HTR-8/SVneo (cell line): ENCODE measurements around the gene DHRS3.
A peak's percentile ranks its signal among the peaks of the same experiment; 100 is the strongest.

Experiments
- DNase-seq: peaks from one replicate; pipeline ENCODE4 v3.0.0; 2011; ENCODE audit warnings: low spot score, mixed read lengths; ENCODE audit not compliant: insufficient read length
- FAIRE-seq: peaks from 2 replicates; lab custom pipeline; 2011; peaks lifted over from hg19 to GRCh38; lab: Jason Lieb, UNC

DHRS3 gene

GRCh38 chr1:12562955-12563576 is 54.9 kb downstream of the DHRS3 start:
- no peak for FAIRE-seq

GRCh38 chr1:12561121-12561520 is 56.9 kb downstream of the DHRS3 start:
- DNase-seq, result no peak
- FAIRE-seq, result no peak

More at GRCh38 chr1:12562955-12563576, 54.9 kb downstream of the DHRS3 start:
- no peak for DNase-seq

DNA sequence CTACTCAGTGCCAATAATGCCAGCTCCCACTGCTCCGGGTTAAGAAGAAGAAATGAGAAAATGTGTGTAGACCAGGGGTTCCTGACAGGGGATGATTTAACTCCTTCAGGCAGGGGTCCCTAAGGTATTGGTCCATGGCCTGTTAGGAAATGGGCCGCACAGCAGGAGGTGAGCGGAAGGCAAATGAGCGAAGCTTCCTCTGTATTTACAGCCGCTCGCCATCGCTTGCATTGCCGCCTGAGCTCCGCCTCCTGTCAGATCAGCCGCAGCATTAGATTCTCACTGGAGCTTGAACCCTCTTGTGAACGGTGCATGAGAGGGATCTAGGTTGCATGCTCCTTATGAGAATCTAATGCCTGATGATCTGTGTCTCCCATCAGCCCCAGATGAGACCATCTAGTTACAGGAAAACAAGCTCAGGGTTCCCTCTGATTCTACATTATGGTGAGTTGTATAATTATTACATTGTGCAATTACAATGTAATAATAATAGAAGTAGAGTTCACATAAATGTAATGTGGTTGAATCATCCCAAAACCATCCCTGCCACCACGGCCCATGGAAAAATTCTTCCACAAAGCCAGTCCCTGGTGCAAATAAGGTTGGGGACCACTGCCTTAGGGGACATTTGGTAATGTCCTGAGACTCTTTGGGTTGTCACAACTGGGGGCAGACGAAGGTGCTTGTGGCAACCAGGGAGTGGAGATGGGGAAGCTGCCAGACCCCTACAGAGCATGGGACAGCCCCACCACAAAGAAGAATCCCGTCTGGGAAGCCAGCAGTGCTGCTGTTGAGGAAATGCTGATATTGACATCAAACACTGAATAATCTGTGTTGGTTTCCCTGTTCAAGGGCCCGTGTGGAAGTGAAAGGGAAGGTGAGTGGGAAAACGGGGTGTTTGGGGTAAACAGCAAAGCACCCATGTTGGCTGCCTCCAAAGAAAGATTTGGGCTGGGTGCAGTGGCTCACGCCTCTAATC is 60.8 kb downstream of the DHRS3 start:
- FAIRE-seq, result no peak
- DNase-seq, result no peak

- FAIRE-seq, result no peak
- peak; percentile 84 for DNase-seq
Measured at GRCh38 chr1:12556368-12556930, 61.6 kb downstream of the DHRS3 start.

DNA sequence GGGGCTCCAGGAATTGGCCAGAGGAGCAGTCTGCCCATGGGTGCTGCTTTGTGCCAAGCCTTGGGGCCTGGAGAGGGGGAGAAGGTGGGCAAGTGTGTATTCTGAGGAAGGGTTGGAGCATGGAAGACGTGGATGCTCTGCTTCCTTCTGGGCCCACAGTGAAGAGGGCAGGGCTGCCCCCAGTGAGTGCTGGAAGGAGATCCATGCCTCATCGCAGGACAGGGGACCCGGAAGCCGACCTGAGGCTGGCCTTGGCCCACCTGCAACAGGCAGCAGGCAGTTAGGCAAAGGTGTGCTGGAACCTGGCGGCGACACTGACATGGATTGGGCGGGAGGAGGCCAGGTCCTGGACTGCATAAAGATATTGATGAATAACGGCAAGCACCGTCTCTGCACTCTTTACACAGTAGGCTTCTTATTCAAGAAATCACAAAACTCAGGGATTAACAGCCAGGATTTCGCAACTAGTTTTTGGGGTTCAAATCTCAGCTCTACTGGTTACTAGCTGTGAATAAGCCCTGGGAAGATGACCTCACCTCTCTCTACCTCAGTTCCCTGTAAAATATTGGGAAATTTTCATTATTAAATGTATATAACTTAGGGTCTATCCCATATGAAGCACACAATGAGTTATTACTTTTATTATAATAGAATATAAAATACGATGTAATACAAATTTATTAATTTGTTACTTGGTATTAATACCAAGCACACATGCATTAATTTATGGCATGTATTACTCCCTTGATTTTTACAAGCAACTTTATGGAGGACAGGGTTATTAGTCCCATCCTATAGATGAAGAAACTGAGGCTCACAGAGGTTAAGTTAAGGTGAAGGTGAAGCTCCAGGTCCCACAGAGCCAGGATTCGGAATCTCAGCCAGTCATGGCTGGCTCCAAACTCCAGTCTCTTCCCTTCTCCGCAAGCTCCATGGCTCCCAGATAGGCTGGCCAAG is 62.3 kb downstream of the DHRS3 start:
- DNase-seq, result no peak
- no peak for FAIRE-seq

- DNase-seq (no peak), FAIRE-seq (no peak)
Measured at GRCh38 chr1:12554521-12555305, 63.3 kb downstream of the DHRS3 start.

- DNase-seq (no peak), FAIRE-seq (no peak)
Measured at GRCh38 chr1:12553963-12554362, 64.0 kb downstream of the DHRS3 start.

- FAIRE-seq (no peak), DNase-seq (no peak)
Measured at GRCh38 chr1:12552951-12553921, 64.8 kb downstream of the DHRS3 start.

DNA sequence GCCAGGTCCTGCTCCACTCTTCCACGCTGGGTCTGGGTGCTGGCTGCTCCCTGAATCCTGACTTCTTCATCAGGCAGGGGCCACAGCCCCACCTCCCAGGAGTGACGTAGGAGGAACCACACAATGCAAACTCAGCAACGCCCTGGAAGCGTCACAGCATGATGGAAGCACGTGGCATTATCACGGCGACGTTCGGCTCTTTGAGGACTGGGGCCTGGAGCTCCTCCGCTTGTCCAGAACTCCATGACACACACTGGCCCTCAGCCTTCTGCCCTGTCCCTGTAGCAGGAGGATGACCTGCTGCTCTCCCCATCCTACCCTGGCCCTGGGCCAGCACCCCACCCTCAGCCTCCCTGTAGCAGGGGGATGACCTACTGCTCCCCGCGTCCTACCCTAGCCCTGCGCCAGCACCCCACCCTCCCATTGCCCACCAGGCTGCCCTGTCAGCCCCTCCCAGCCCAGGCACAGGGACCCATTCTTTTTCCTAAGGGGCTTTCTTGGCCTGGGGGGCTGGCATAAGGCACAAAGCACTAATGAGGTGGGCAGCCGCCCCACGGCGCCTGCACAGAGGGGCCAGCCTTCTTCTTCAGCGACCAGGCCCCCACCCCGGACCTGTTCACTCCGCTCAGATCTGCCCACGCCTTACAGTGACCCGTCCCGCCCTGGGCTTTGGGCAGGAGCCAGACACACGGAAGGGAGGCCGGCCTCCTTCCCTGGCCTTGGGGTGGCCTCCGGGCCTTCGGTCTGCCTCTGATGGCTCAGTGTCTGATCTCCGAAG is 65.7 kb downstream of the DHRS3 start:
- FAIRE-seq (no peak), DNase-seq (no peak)

GRCh38 chr1:12551584-12551983 is 66.4 kb downstream of the DHRS3 start:
- FAIRE-seq, result no peak
- no peak for DNase-seq

- peak; percentile 36 for FAIRE-seq
Measured at GRCh38 chr1:12549460-12550349, 68.3 kb downstream of the DHRS3 start.

GRCh38 chr1:12548973-12549459 is 69.0 kb downstream of the DHRS3 start:
- DNase-seq (no peak), FAIRE-seq (no peak)

More at GRCh38 chr1:12549460-12550349, 68.3 kb downstream of the DHRS3 start:
- peak; percentile 83 for DNase-seq

DNA sequence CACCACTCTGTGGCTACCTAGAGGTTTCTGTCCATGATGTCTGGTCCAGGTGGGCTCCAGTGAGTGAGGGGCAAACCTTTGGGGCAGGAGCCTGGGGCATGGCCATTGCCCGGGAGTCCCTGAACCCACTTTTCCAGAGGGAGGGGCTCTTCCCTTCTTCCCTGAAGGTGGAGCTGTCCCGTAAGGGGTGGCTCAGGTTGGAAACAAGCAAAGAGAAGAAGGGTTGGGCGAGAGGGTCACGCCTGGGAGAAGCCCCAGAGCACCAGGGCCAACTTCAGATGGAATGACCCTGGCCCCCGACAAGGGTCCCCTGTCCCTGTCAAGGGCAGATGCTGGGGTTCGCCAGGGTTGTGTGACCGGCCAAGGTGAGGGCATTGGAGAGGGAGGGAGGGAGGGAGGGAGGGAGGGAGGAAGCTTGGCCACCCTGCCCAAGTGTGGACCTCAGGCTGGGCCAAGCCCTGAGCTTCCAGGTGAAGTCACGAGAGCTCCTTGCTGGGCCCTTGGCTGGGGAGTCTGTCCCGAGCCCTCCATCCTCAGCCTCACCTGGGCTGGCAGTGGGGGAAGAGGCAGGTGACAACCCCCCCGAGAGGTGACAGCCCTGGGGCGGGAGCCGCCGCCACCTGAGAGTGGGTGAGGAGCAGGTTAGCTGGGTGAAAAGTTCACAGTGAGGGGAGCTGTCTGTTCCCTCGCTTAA is 69.6 kb downstream of the DHRS3 start:
- DNase-seq (no peak), FAIRE-seq (no peak)

GRCh38 chr1:12547586-12548225 is 70.3 kb downstream of the DHRS3 start:
- FAIRE-seq (no peak), DNase-seq (no peak)
